HEK293 (cell line): ENCODE results near the gene PLXNA2.

Experiments
- CTCF ChIA-PET: fragments of 350-600 bp; formaldehyde crosslinking; extraction: SDS; loops from one replicate; lab custom pipeline; 2021; ENCODE audit warnings: antibody characterized with exemption; lab: Yijun Ruan, JAX
- POLR2A ChIA-PET: fragments of 300-600 bp; formaldehyde crosslinking; extraction: SDS; loops from one replicate; lab custom pipeline; 2020; ENCODE audit warnings: antibody characterized with exemption, inconsistent platforms; lab: Yijun Ruan, JAX
- H3K27ac ChIP-seq: fragments of 200-500 bp; sonication (Bioruptor generic); 2 replicates; pipeline ENCODE4 v1.5.1; 2014; ENCODE audit warnings: low read depth, low read length, control low read depth, inconsistent platforms; ENCODE audit errors: extremely low read depth
- H3K36me3 ChIP-seq, 2 experiments: fragments of 200-500 bp in 1 of 2; sonication (Bioruptor generic) in 1 of 2; 1 replicate in 1 of 2; 2 replicates in 1 of 2; pipeline ENCODE4 v1.5.1; 2014 to 2017; ENCODE audit warnings: inconsistent platforms in 2 of 2, low read length in 2 of 2; ENCODE audit not compliant: control insufficient read depth in 2 of 2, insufficient read depth in 1 of 2
- H3K4me1 ChIP-seq: fragments of 200-500 bp; sonication (Bioruptor generic); 2 replicates; pipeline ENCODE4 v1.5.1; 2014; ENCODE audit warnings: mild to moderate bottlenecking, low read length, inconsistent platforms; ENCODE audit not compliant: control insufficient read depth, insufficient read depth
- H3K4me3 ChIP-seq: 2 replicates; pipeline ENCODE4 v1.5.1; 2011; ENCODE audit warnings: low read depth, mild to moderate bottlenecking, control low read depth, low read length, moderate library complexity
- H3K9me3 ChIP-seq: fragments of 200-500 bp; sonication (Bioruptor generic); 2 replicates; pipeline ENCODE4 v1.5.1; 2014; ENCODE audit warnings: low read depth, low read length, inconsistent platforms; ENCODE audit not compliant: control insufficient read depth, insufficient read depth
- GLI4 ChIP-seq: fragments of 450-650 bp; formaldehyde crosslinking; IDR thresholded peaks from 2 replicates; pipeline ENCODE4 v1.5.1; 2016; ENCODE audit warnings: missing biosample characterization, missing genetic modification characterization
- GLIS1 ChIP-seq: fragments of 450-650 bp; formaldehyde crosslinking; IDR thresholded peaks from 2 replicates; pipeline ENCODE4 v1.5.1; 2016; ENCODE audit warnings: missing biosample characterization, missing genetic modification characterization
- MEIS1 ChIP-seq: sonication (generic); formaldehyde crosslinking; IDR thresholded peaks from 2 replicates; pipeline ENCODE4 v1.8.1; 2022; ENCODE audit warnings: missing genetic modification reagents, mild to moderate bottlenecking, borderline replicate concordance
- MYNN ChIP-seq: fragments of 450-650 bp; formaldehyde crosslinking; IDR thresholded peaks from 2 replicates; pipeline ENCODE4 v1.5.1; 2016; ENCODE audit warnings: missing biosample characterization, missing genetic modification characterization, borderline replicate concordance
- PBX3 ChIP-seq: sonication (generic); formaldehyde crosslinking; IDR thresholded peaks from 2 replicates; pipeline ENCODE4 v1.8.1; 2022; ENCODE audit warnings: mild to moderate bottlenecking, moderate library complexity, missing genetic modification reagents
- SETDB1 ChIP-seq: IDR thresholded peaks from one replicate; pipeline ENCODE4 v1.6.1; 2017; ENCODE audit warnings: mild to moderate bottlenecking, low read length, moderate library complexity, mixed read lengths; ENCODE audit not compliant: insufficient read length
- ZBTB10 ChIP-seq: fragments of 450-650 bp; formaldehyde crosslinking; IDR thresholded peaks from 2 replicates; pipeline ENCODE4 v1.5.1; 2016; ENCODE audit warnings: missing biosample characterization, missing genetic modification characterization
- ZBTB21 ChIP-seq: fragments of 450-650 bp; formaldehyde crosslinking; IDR thresholded peaks from 2 replicates; pipeline ENCODE4 v1.5.1; 2017; ENCODE audit warnings: missing biosample characterization, missing genetic modification characterization
- ZNF175 ChIP-seq: fragments of 450-650 bp; formaldehyde crosslinking; IDR thresholded peaks from 2 replicates; pipeline ENCODE4 v1.5.1; 2016; ENCODE audit warnings: missing biosample characterization, missing genetic modification characterization
- ZNF223 ChIP-seq: fragments of 450-650 bp; formaldehyde crosslinking; IDR thresholded peaks from 2 replicates; pipeline ENCODE4 v1.5.1; 2016; ENCODE audit warnings: missing biosample characterization, missing genetic modification characterization
- ZNF280C ChIP-seq: fragments of 450-650 bp; formaldehyde crosslinking; IDR thresholded peaks from 2 replicates; pipeline ENCODE4 v1.5.1; 2016; ENCODE audit warnings: missing biosample characterization, missing genetic modification characterization
- ZNF366 ChIP-seq: fragments of 450-650 bp; formaldehyde crosslinking; conservative IDR thresholded peaks from 2 replicates; pipeline ENCODE4 v1.5.1; 2016; ENCODE audit warnings: missing biosample characterization, missing genetic modification characterization
- ZNF394 ChIP-seq: fragments of 450-650 bp; formaldehyde crosslinking; IDR thresholded peaks from 2 replicates; pipeline ENCODE4 v1.5.1; 2016; ENCODE audit warnings: missing biosample characterization, missing genetic modification characterization, mild to moderate bottlenecking, moderate library complexity, borderline replicate concordance
- ZNF426 ChIP-seq: fragments of 450-650 bp; formaldehyde crosslinking; IDR thresholded peaks from 2 replicates; pipeline ENCODE4 v1.5.1; 2017; ENCODE audit warnings: missing biosample characterization, missing genetic modification characterization, mild to moderate bottlenecking, inconsistent platforms, moderate library complexity
- ZNF623 ChIP-seq: fragments of 450-650 bp; formaldehyde crosslinking; IDR thresholded peaks from 2 replicates; pipeline ENCODE4 v1.5.1; 2016; ENCODE audit warnings: missing biosample characterization, missing genetic modification characterization
- ZNF660 ChIP-seq: fragments of 450-650 bp; IDR thresholded peaks from 2 replicates; pipeline ENCODE4 v1.5.1; 2018; ENCODE audit warnings: missing biosample characterization, mild to moderate bottlenecking, missing genetic modification characterization
- ZNF747 ChIP-seq: fragments of 450-650 bp; formaldehyde crosslinking; IDR thresholded peaks from 2 replicates; pipeline ENCODE4 v1.5.1; 2016; ENCODE audit warnings: missing biosample characterization, missing genetic modification characterization
- ZNF777 ChIP-seq: fragments of 450-650 bp; formaldehyde crosslinking; IDR thresholded peaks from 2 replicates; pipeline ENCODE4 v1.5.1; 2017; ENCODE audit warnings: missing biosample characterization, missing genetic modification characterization, borderline replicate concordance
- ZSCAN16 ChIP-seq: fragments of 450-650 bp; formaldehyde crosslinking; IDR thresholded peaks from 2 replicates; pipeline ENCODE4 v1.5.1; 2016; ENCODE audit warnings: missing biosample characterization, missing genetic modification characterization
- ZSCAN5A ChIP-seq: fragments of 450-650 bp; formaldehyde crosslinking; IDR thresholded peaks from 2 replicates; pipeline ENCODE4 v1.5.1; 2016; ENCODE audit warnings: missing biosample characterization, missing genetic modification characterization
- TF ChIP-seq, protein P1 (sequence below): fragments of 450-650 bp; formaldehyde crosslinking; IDR thresholded peaks from 2 replicates; pipeline ENCODE4 v1.5.1; 2017; ENCODE audit warnings: missing biosample characterization, mild to moderate bottlenecking, missing genetic modification characterization, moderate library complexity

Gene PLXNA2

DNA sequence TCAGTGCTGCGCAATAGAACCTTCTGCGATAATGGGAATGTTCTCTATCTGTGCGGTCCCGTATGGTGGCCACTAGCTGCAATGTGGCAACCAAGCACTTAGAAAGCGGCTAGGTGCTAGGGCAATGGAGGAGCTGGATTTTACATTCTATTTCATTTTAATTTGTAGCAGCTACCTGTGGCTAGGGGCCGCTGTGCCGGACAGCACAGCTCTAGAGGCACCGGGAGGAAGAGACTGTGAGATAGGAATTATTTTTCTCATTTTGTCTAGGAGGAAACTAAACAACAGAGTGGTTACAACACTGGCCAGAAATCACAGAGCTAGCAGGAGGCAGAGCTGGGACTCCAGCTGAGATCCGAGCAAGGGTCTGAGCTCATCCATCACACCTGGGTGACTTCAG lies 202.7 kb downstream of the PLXNA2 start:
- peaks cover 0 to 62% of the 10 kb centered on the region in 2 experiments; a peak in 1 of 3 replicates for H3K36me3 ChIP-seq
- CTCF ChIA-PET = interaction anchor here (0.6 to 3.2 kb wide), 4 partner anchors 19 to 321 kb away, joined by 3 to 17 read pairs (median 4); no protein-coding TSS in a partner anchor
- H3K4me3 ChIP-seq = no peak overlapping the region
- TF ChIP-seq PBX3 = no peak
- no peak for TF ChIP-seq SETDB1
- 0 out of 2 replicates have a peak, but pooled peaks have one; percentile 9 for TF ChIP-seq GLIS1
- no peak for TF ChIP-seq MYNN (tag by site-specific recombination)
- POLR2A ChIA-PET = interaction anchor here (0.6 kb wide), 1 partner anchor 14 kb away, joined by 3 read pairs; no protein-coding TSS in a partner anchor
- no peaks in the 10 kb centered on the region for H3K9me3 ChIP-seq
- H3K4me1 ChIP-seq = no peaks in the 10 kb centered on the region
- H3K27ac ChIP-seq = no peak overlapping the region

GRCh38 chr1:208040821-208041297 lies 203.3 kb downstream of the PLXNA2 start:
- CTCF ChIA-PET = interaction anchor here (0.6 to 3.2 kb wide), 4 partner anchors 19 to 322 kb away, joined by 3 to 17 read pairs (median 4); no protein-coding TSS in a partner anchor
- Histone ChIP-seq H3K9me3 (no peaks in the 10 kb centered on the region), H3K4me3 (no peak overlapping the region), H3K36me3 (peaks cover 0 to 64% of the 10 kb centered on the region in 2 experiments; a peak in 1 of 3 replicates), H3K4me1 (no peaks in the 10 kb centered on the region), H3K27ac (no peak overlapping the region)
- TF ChIP-seq ZNF777 (tag by site-specific recombination) (no peak), ZSCAN16 (tag by site-specific recombination) (no peak), ZNF747 (no peak), ZNF660 (tag by site-specific recombination) (no peak)
- POLR2A ChIA-PET = no interaction called here

- ChIA-PET CTCF (interaction anchor here (0.6 to 3.2 kb wide), 2 partner anchors 18 to 243 kb away, joined by 4 to 17 read pairs; no protein-coding TSS in a partner anchor), POLR2A (no interaction called here)
- no peaks in the 10 kb centered on the region for H3K9me3 ChIP-seq
- TF ChIP-seq ZNF366 (no peak), ZBTB21 (tag by site-specific recombination) (no peak), GLI4 (no peak), ZSCAN5A (tag by site-specific recombination) (no peak), ZNF280C (no peak), ZBTB10 (tag by site-specific recombination) (no peak), MEIS1 (no peak), ZNF394 (tag by site-specific recombination) (no peak), ZNF623 (tag by site-specific recombination) (no peak), ZNF426 (tag by site-specific recombination) (no peak), ZNF175 (tag by site-specific recombination) (no peak), ZNF223 (tag by site-specific recombination) (no peak)
- TF ChIP-seq, protein P1, sequence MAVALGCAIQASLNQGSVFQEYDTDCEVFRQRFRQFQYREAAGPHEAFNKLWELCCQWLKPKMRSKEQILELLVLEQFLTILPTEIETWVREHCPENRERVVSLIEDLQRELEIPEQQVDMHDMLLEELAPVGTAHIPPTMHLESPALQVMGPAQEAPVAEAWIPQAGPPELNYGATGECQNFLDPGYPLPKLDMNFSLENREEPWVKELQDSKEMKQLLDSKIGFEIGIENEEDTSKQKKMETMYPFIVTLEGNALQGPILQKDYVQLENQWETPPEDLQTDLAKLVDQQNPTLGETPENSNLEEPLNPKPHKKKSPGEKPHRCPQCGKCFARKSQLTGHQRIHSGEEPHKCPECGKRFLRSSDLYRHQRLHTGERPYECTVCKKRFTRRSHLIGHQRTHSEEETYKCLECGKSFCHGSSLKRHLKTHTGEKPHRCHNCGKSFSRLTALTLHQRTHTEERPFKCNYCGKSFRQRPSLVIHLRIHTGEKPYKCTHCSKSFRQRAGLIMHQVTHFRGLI (tag by site-specific recombination) = no peak
These were observed 204.4 kb downstream of the PLXNA2 start for GRCh38 chr1:208039536-208040332.

More at GRCh38 chr1:208039536-208040332, 204.4 kb downstream of the PLXNA2 start:
- no peak overlapping the region for H3K27ac ChIP-seq
- H3K4me1 ChIP-seq = no peaks in the 10 kb centered on the region
- H3K36me3 ChIP-seq = peaks cover 0 to 62% of the 10 kb centered on the region in 2 experiments; a peak in 1 of 3 replicates
- H3K4me3 ChIP-seq = no peak overlapping the region
